Measurements from ENCODE around the gene AGAP3. TPM values are rescaled to one million over a fixed set of nuclear protein-coding genes. Genes with fewer than 3 reads are reported as not detected.
A peak's percentile ranks its signal among the peaks of the same experiment; 100 is the strongest.

Gene AGAP3
- total and polyA plus RNA-seq, 11 donors: 30.3 to 83.7 (median 55.6) TPM

DNA sequence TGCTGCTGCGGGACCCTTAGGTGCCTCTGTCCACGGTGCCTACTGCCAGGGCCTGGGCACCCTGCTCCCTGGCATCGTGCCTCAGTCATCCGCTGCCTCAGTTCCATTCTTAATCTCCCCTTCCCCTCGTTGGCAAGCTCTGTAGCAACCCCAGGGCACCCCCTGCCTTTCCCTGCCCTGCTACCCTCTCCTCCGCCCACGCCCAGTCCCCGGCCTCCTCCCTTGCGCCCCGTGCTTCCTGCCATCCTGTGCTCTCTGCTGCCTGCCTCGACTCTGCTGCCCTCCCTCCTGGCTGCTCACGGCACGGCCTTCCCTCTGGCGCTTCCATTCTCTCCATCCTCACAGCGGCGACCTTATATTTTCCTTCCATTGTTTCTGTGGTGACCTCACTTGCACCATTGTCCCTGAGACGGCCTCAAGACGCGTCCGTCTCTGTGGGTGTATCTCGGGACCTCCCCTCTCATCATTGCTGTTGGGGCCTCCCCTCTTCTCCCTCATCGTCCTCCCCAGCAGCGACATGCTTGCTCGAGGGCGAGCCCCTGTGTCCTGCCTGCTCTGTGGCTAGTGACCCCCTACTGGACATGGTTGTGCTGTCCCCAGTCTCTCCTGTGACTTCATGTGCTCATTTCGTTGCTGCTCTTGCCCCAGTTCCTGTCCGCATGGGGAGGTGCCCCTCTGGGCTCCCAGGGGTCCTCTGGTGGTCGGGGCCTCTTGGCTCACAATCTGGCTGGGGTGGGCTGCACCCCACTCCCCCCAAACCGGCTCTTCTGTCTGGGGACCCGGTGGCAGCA is 35.3 kb downstream of the AGAP3 start:
- H3K4me1 ChIP-seq: peaks cover 0 to 30% (median 9%) of the 10 kb centered on the region in 12 donors
- TF ChIP-seq POLR2A (IDR thresholded peaks at IDR 0.05): no peak
- TF ChIP-seq, protein P1, sequence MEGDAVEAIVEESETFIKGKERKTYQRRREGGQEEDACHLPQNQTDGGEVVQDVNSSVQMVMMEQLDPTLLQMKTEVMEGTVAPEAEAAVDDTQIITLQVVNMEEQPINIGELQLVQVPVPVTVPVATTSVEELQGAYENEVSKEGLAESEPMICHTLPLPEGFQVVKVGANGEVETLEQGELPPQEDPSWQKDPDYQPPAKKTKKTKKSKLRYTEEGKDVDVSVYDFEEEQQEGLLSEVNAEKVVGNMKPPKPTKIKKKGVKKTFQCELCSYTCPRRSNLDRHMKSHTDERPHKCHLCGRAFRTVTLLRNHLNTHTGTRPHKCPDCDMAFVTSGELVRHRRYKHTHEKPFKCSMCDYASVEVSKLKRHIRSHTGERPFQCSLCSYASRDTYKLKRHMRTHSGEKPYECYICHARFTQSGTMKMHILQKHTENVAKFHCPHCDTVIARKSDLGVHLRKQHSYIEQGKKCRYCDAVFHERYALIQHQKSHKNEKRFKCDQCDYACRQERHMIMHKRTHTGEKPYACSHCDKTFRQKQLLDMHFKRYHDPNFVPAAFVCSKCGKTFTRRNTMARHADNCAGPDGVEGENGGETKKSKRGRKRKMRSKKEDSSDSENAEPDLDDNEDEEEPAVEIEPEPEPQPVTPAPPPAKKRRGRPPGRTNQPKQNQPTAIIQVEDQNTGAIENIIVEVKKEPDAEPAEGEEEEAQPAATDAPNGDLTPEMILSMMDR (IDR thresholded peaks at IDR 0.05): no peak
- peaks cover 0 to 73% (median 54%) of the 10 kb centered on the region in 9 donors for H3K36me3 ChIP-seq
- ATAC-seq: no peak
- DNase-seq: no peak
- intact Hi-C loops (cut with DNase I): loop anchor here in 9 of 10 donors (2.0 to 10.0 kb wide), 6 partner anchors 121 to 186 kb away; partner anchors contain the start of gene SMARCD3 (in 7 of the 9)
- H3K4me3 ChIP-seq: no peak overlapping the region
- WGBS, 4 donors: 83 to 84% (median 83%) methylated on average over 28 to 30 of the region's 30 CpGs
- no peaks in the 10 kb centered on the region for H3K9me3 ChIP-seq
- H3K27me3 ChIP-seq: no peaks in the 10 kb centered on the region
- no peak overlapping the region for H3K27ac ChIP-seq

DNA sequence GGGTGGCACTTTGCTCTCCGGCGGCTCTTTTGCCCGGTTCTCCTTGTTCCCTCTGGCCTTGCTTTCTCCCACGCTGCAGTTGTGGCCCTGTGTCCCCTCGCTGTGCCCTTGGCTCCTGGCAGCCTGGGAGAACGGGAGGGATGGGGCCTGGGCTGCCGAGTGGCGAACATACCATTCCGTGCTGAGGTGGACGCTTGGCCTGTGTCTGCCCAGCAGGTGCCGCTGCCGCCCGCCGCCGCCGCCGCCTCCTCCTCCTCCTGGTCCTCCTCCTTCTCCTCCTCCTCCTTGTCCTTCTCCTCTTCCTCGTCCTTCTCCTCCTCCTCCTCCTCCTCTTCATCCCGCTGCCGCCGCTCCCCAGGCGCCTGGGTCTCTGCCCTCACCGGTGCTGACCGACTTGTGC is 36.0 kb downstream of the AGAP3 start:
- Histone ChIP-seq H3K27ac (no peak overlapping the region), H3K4me1 (peaks cover 0 to 32% (median 9%) of the 10 kb centered on the region in 12 donors), H3K4me3 (no peak overlapping the region), H3K9me3 (no peaks in the 10 kb centered on the region), H3K36me3 (peaks cover 0 to 75% (median 54%) of the 10 kb centered on the region in 9 donors), H3K27me3 (no peaks in the 10 kb centered on the region)
- intact Hi-C loops (cut with DNase I): loop anchor here in 9 of 10 donors (2.0 to 10.0 kb wide), 6 partner anchors 120 to 185 kb away; partner anchors contain the start of gene SMARCD3 (in 7 of the 9)
- TF ChIP-seq, protein P1 (IDR thresholded peaks at IDR 0.05): peak in 6 of 12 donors; percentile 7 to 28 (median 13)
- TF ChIP-seq POLR2A (IDR thresholded peaks at IDR 0.05): no peak
- 75 to 88% (median 85%) methylated on average over 24 of the region's 24 CpGs for WGBS, 4 donors
- ATAC-seq: peak in 3 of 4 donors; percentile 16 to 48 (median 26)
- no peak for DNase-seq

DNA sequence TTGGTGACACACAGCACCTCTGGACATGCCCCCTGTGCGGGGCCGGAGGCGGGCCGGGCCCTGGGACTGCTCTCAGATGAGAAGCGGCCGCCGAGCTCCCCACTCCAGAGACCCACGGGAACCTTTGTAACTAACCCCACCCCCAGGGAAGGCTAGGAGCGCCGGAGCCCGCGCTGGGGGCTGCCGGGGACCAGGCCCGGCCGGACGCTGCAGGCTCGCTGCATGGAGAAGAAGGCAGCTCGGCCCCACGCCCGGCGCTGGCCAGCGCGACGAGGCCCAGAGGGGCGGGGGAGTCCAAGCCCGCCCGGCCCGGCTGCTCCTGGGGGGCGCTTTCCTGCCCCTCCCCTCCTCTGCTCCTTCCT is 36.5 kb downstream of the AGAP3 start:
- WGBS, 4 donors: 88 to 95% (median 91%) methylated on average over 25 to 29 of the region's 29 CpGs
- no peak overlapping the region for H3K4me3 ChIP-seq
- H3K27ac ChIP-seq: no peak overlapping the region
- ATAC-seq (no peak), DNase-seq (no peak)
- no peak for TF ChIP-seq POLR2A (IDR thresholded peaks at IDR 0.05)
- TF ChIP-seq, protein P1 (IDR thresholded peaks at IDR 0.05): no peak
- H3K9me3 ChIP-seq: no peaks in the 10 kb centered on the region
- peaks cover 0 to 32% (median 9%) of the 10 kb centered on the region in 12 donors for H3K4me1 ChIP-seq
- peaks cover 0 to 76% (median 52%) of the 10 kb centered on the region in 9 donors for H3K36me3 ChIP-seq
- H3K27me3 ChIP-seq: no peaks in the 10 kb centered on the region
- intact Hi-C loops (cut with DNase I): loop anchor here in 9 of 10 donors (2.0 to 10.0 kb wide), 6 partner anchors 120 to 185 kb away; partner anchors contain the start of gene SMARCD3 (in 7 of the 9)

DNA sequence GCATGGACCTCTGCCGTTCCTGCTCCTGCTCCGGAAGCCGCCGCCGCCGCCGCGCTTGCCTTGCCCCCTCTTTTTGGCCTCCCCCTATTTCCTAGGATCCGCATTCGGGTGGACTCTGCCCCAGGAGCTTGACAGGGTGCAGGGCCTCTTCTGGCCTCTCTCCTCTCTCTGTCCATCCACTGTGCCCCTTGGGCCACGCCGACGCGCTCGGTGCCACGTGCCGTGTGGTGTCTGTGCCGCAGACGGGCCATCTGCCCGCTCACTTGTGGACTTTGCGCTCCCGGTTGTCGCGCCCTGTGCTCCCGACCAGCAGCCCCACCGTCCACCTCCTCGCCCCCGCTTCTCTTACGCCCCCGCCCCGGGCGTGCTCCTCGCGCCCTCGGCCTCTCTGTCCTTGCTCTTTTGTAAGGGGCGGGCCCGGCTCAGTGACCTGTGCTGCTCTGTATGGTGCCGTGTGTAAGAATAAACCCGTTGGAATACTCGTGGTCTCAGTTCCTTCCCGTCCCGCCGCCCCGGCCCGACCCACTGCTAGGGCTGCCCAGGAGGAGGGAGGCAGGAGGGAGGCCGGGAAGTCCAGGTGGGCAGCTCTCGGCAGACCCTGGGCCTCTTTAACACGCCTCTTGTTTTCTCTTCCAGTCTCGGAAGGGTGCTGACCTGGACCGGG is 37.0 kb downstream of the AGAP3 start:
- TF ChIP-seq POLR2A (IDR thresholded peaks at IDR 0.05): no peak
- TF ChIP-seq, protein P1 (IDR thresholded peaks at IDR 0.05): no peak
- 88 to 92% (median 90%) methylated on average over 50 of the region's 50 CpGs for WGBS, 4 donors
- H3K27ac ChIP-seq: no peak overlapping the region
- no peaks in the 10 kb centered on the region for H3K27me3 ChIP-seq
- ATAC-seq (no peak), DNase-seq (no peak)
- H3K4me1 ChIP-seq: peaks cover 0 to 32% (median 9%) of the 10 kb centered on the region in 12 donors
- intact Hi-C loops (cut with DNase I): loop anchor here in 9 of 10 donors (2.0 to 10.0 kb wide), 6 partner anchors 119 to 184 kb away; partner anchors contain the start of gene SMARCD3 (in 7 of the 9)
- H3K4me3 ChIP-seq: no peak overlapping the region
- no peaks in the 10 kb centered on the region for H3K9me3 ChIP-seq
- H3K36me3 ChIP-seq: peaks cover 0 to 76% (median 47%) of the 10 kb centered on the region in 9 donors
